Measurements from ENCODE around the gene APOC4. TPM values are rescaled to one million over a fixed set of nuclear protein-coding genes. Genes with fewer than 3 reads are reported as not detected.

Gene APOC4
- total RNA-seq, 4 donors from 2014 or later, result not detected

DNA sequence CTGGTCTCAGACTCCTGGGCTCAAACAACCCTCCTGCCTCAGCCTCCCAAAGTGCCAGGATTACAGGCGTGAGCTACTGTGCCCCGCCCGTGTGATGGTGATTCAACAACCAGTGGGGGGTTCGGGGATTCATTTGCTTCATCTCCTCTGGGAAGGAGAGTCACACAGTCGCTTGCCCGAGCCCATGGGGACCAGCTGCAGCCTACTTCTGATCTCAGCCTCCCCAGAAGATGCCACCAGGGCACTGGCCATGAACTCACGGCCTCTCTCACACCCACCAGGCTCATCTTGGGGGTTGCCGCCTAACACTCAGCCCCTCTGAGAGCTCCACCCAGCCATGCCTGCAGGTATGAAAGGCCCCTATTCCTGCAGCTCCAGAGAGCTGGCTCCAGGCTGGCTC lies 44.2 kb upstream of the APOC4 start:
- no peak overlapping the region for H3K4me3 ChIP-seq
- no peaks in the 10 kb centered on the region for H3K9me3 ChIP-seq
- peaks cover 0 to 78% (median 0%) of the 10 kb centered on the region in 3 donors for H3K36me3 ChIP-seq
- H3K4me1 ChIP-seq, result no peaks in the 10 kb centered on the region
- no peak for DNase-seq
- H3K27me3 ChIP-seq, result no peaks in the 10 kb centered on the region
- H3K27ac ChIP-seq, result no peak overlapping the region
- TF ChIP-seq CTCF (IDR thresholded peaks at IDR 0.05) (no peak), POLR2A (IDR thresholded peaks at IDR 0.05) (no peak)

GRCh38 chr19:44900328-44901244 lies 41.5 kb upstream of the APOC4 start:
- peaks cover 0 to 55% (median 0%) of the 10 kb centered on the region in 3 donors for H3K36me3 ChIP-seq
- no peak for DNase-seq
- no peak for TF ChIP-seq POLR2A (IDR thresholded peaks at IDR 0.05)
- no peak for TF ChIP-seq CTCF (IDR thresholded peaks at IDR 0.05)
- H3K27me3 ChIP-seq, result peaks cover 0 to 3% of the 10 kb centered on the region in 2 donors
- H3K9me3 ChIP-seq, result no peaks in the 10 kb centered on the region
- no peak overlapping the region for H3K4me3 ChIP-seq
- H3K4me1 ChIP-seq, result peaks cover 0 to 9% (median 0%) of the 10 kb centered on the region in 4 donors
- H3K27ac ChIP-seq, result no peak overlapping the region

- Histone ChIP-seq H3K4me1 (peaks cover 0 to 19% (median 0%) of the 10 kb centered on the region in 4 donors), H3K27ac (no peak overlapping the region), H3K9me3 (no peaks in the 10 kb centered on the region), H3K4me3 (no peak overlapping the region), H3K27me3 (peaks cover 0 to 7% of the 10 kb centered on the region in 2 donors), H3K36me3 (peaks cover 0 to 29% (median 0%) of the 10 kb centered on the region in 3 donors)
- TF ChIP-seq CTCF (IDR thresholded peaks at IDR 0.05), result no peak
- no peak for TF ChIP-seq POLR2A (IDR thresholded peaks at IDR 0.05)
- DNase-seq, result no peak
Observed at GRCh38 chr19:44903216-44903601, 38.8 kb upstream of the APOC4 start.

- Histone ChIP-seq H3K4me1 (peaks cover 0 to 19% (median 0%) of the 10 kb centered on the region in 4 donors), H3K27me3 (peaks cover 0 to 7% of the 10 kb centered on the region in 2 donors), H3K4me3 (no peak overlapping the region), H3K36me3 (peaks cover 0 to 28% (median 0%) of the 10 kb centered on the region in 3 donors), H3K27ac (no peak overlapping the region), H3K9me3 (no peaks in the 10 kb centered on the region)
- TF ChIP-seq CTCF (IDR thresholded peaks at IDR 0.05) (peak; percentile 93 to 99 (median 97)), POLR2A (IDR thresholded peaks at IDR 0.05) (no peak)
- DNase-seq, result peak; percentile 65 to 90 (median 85)
Observed at GRCh38 chr19:44903602-44904425, 38.2 kb upstream of the APOC4 start.

GRCh38 chr19:44904426-44904994 lies 37.5 kb upstream of the APOC4 start:
- peaks cover 0 to 7% of the 10 kb centered on the region in 2 donors for H3K27me3 ChIP-seq
- DNase-seq, result no peak
- TF ChIP-seq CTCF (IDR thresholded peaks at IDR 0.05) (no peak), POLR2A (IDR thresholded peaks at IDR 0.05) (no peak)
- H3K36me3 ChIP-seq, result peaks cover 0 to 28% (median 0%) of the 10 kb centered on the region in 3 donors
- no peak overlapping the region for H3K4me3 ChIP-seq
- H3K27ac ChIP-seq, result no peak overlapping the region
- peaks cover 0 to 19% (median 0%) of the 10 kb centered on the region in 4 donors for H3K4me1 ChIP-seq
- H3K9me3 ChIP-seq, result no peaks in the 10 kb centered on the region
